ACHN (cell line): ENCODE measurements around the gene WWC1.
A peak's percentile ranks its signal among the peaks of the same experiment; 100 is the strongest.

ENCODE experiments used
- DNase-seq: peaks from one replicate; pipeline ENCODE4 v3.0.0-alpha.2; 2015
- in situ Hi-C: cut with HindIII; loops from 2 replicates; pipeline ENCODE4 v1.10.0; 2017; ENCODE audit warnings: low sequenced_read_pairs, low pct_ligation_motif_present, low pct_unique_long_range_greater_than_20kb

Gene WWC1

DNA sequence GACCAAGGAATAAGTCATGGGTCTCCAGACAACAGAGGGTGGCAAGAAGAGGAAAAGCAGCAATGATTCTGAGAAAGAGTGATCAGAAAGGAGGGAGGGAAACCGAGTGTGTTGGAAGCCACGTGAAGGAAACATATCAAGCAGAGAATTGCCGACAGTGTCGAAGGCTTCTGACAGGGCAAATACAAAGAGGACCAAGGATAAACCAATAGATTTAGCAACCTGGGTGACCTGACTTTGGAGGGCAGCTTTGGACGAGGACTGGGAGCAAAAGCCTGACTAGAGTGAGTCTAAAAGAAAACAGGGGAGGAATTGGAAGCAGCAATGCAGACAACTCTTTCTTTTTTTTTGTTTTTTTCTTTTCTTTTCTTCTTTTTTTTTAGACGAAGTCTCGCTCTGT, 83.8 kb downstream of the WWC1 start:
- in situ Hi-C loops, result no loop called here

GRCh38 chr5:168377525-168377924, 86.1 kb downstream of the WWC1 start:
- no peak for DNase-seq
- in situ Hi-C loops, result no loop called here

More for the DNA sequence above, 83.8 kb downstream of the WWC1 start:
- no peak for DNase-seq

DNA sequence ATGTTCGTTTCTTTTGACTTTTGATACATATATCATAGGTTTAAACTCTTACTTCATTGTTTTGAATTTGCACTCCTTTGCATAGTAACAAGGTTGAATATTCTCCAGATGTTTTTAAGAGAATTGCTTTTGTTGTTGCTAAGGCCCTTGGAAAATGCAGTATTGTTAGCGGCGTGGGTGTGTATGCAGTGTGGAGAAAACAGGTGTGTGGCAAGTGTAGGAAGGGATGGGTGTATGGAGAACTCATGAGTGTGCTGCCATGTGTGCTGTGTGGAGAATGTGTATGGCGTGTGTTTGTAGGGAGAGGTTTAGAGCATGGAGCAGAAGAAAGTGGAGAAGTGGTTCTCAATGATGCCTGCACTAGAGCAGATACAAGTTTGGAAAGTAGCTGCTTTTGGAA, 87.3 kb downstream of the WWC1 start:
- DNase-seq, result no peak
- in situ Hi-C loops, result no loop called here

GRCh38 chr5:168382421-168382820, 91.0 kb downstream of the WWC1 start:
- no peak for DNase-seq
- in situ Hi-C loops, result no loop called here

- no peak for DNase-seq
- in situ Hi-C loops, result no loop called here
Observed at GRCh38 chr5:168390491-168390890, 99.0 kb downstream of the WWC1 start.

DNA sequence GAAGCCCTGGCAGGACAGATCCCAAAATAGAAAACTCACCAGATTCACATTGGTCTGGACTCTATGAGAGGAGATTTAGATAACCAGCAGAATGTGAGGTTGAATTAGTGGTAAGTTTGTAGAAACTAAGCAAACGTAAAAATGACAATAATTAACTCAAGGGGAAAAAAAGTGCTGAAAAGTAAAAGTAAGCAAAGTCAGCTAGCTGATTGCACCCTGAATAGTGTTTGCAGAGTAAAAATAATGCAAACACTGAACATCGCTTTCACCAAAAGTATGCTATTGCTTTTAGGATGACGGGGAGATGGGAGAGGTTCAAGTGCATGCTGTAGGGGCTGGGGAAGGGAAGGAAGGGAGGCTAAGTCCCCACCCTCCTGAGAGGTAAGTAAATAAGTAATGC, 102.3 kb downstream of the WWC1 start:
- DNase-seq, result no peak
- in situ Hi-C loops, result no loop called here

DNA sequence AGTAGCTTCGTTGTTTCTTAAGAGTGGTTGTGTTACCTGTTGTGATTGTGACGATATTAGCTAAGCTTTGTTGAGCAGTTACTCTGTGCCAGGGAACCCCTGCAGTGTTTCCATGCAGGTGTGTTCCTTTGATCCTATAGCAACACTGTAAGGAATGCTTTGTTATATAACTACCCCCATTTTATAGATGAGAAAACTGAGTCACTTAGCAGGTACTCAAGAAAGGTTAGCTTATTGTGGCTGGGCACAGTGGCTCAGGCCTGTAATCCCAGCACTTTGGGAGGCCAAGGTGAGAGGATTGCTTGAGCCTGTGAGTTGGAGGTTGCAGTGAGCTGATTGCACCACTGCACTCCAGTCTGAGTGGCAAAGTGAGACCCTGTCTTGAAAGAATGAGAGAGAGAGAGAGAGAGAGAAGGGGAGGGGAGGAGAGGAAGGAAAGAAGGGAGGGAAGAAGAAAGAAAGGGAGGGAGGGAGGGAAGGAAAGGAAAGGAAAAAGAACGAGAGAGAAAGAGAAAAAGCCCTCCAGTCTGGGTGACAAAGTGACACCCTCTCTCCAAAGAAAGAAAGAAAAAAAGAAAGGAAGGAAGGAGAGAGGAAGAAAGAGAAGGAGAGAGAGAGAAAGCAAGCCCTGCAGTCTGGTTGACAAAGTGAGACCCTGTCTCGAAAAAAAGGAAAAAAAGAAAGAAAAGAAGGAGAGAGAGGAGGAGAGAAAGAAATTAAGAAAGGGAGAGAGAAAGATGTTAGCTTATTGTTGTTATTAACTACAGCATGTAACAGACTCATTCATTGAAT, 109.2 kb downstream of the WWC1 start:
- in situ Hi-C loops, result no loop called here
- DNase-seq, result no peak

DNA sequence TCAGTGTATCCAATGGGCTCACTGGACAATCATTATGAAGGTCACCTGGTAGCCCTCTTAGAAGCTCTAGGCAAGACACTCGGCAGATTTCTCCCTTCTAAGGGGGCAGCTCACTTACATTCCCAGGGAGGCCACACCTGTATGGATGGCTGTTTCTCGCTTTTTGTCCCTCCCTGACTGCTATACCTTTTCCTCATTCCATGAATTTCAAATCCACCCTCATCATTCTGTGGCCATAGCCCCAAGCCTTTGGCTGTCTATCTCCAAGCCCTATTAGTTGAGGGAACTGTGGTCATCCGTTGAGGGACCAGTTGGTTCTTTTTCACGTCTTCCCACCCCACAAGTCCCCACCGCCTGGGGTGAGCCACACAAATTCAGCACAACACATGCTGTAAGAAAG, 109.8 kb downstream of the WWC1 start:
- in situ Hi-C loops, result no loop called here
- no peak for DNase-seq

- no peak for DNase-seq
- in situ Hi-C loops, result no loop called here
Observed at GRCh38 chr5:168401880-168402279, 110.4 kb downstream of the WWC1 start.

- peak; percentile 50 for DNase-seq
- in situ Hi-C loops, result no loop called here
Observed at GRCh38 chr5:168404365-168404764, 112.9 kb downstream of the WWC1 start.

- in situ Hi-C loops, result no loop called here
- no peak for DNase-seq
Observed at GRCh38 chr5:168407211-168407610, 115.8 kb downstream of the WWC1 start.

DNA sequence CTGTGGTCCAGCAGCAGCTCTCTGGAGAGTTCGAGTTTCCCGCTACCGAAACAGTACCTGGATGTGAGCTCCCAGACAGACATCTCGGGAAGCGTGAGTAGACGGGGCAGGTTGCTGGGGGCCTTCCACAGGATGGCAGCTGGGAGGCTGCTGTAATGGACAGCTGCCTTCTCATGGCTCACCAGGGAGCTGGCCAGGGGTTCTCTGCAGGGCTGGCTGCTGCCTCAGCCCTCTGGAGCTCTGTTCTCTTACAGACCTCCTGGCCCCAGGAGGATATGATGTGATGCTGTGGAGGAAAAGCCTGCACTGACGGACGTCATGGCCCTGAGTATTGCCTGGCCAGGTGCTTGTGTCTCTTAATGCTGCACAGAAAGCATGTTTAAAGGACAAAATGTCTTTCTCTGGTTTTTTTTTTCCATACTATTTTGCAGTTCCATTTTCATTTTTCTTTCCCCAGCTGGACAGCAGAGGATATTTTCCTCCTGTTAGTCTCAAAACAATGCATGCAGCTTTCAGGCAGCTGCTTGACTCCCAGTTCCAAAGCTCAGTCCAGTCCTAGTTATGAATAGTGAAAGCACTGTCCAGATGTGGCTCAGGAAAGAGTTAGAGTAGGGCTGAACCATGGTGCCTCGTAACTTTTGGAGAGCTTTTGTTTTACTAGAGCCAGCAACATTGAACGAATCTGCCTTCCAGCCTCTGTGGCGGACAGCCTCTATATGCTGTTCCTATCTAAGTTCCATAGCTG, 117.3 kb downstream of the WWC1 start:
- in situ Hi-C loops, result no loop called here
- DNase-seq, result no peak

DNA sequence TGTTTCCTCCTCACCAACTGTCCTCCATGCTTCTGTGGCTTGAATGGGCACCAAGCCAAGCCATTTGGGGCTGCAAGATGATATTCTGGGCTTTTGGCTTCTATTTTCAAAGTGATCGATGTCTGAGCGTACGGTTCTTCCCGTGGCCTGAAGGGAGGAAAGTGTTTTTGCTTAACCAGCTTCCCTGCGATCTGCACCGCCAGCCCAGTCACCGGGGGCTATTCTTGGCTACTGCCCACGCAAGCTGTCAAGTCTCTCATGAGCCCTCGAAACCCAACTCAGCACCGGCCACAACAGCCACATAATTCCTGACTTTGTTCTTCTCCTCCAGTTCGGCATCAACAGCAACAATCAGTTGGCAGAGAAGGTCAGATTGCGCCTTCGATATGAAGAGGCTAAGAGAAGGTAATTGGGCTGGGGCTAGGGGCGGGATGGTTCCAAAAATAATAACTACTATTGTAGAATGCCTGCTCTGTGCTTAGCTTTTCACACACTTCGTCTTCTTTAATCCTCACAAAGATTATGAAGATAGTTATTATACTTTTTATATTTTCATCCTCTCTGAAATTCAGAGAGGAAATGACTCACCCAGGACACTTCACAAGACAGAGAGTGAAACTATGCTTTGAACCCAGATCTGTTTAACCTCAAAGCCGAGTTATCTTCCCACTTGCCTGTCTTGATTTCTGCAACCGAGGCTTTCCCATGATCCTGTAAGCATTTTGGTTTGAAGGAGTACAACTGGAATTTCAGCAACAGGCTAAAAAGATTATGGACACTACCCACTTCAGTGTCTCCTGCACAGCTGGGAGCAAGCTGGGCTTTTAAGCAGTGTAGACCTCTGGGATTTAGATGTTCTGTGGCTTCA, 118.4 kb downstream of the WWC1 start:
- in situ Hi-C loops, result no loop called here
- peak; percentile 34 for DNase-seq

DNA sequence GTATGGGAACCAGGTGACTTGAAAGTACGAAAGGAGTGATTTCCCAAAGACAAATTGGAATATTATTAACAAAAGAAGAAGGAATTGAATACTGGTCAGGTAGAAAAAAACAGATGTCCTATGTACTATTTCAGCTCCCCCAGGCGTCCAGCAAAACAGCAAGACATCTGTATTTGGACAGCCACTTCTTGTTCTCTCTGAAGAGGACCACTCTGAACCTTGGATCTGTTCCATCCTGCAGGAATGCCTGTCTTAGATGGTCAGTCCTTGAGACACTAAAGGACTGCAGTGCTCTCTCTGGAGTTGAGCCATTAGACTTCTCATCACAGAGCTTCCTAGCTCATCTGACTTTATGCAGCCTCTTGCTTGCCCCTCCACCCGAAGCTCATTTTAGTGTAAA, 120.4 kb downstream of the WWC1 start:
- no peak for DNase-seq
- in situ Hi-C loops, result no loop called here

GRCh38 chr5:168413062-168413461, 121.6 kb downstream of the WWC1 start:
- no peak for DNase-seq

GRCh38 chr5:168413596-168413995, 122.2 kb downstream of the WWC1 start:
- in situ Hi-C loops, result no loop called here
- no peak for DNase-seq

More at GRCh38 chr5:168413062-168413461, 121.6 kb downstream of the WWC1 start:
- in situ Hi-C loops, result no loop called here

DNA sequence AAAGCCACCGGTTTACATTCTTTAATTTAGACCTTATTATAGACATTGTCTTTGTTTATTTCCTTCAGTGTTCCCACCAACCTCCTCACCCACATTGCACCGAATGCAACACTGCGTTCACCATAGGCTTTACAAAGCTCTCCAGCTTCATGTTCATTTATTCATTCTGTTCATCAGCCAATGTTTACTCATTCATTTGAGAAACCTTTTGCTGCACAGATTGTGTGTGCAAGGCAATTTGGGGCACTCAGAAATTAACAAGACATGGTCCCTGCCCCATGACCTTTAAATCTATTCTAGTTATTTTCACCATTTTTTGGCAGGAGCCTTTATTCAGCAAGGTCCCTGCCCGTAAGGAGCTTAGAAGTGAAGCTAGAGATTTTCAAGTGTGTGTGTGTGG, 124.0 kb downstream of the WWC1 start:
- no peak for DNase-seq
- in situ Hi-C loops, result no loop called here

GRCh38 chr5:168415971-168416370, 124.5 kb downstream of the WWC1 start:
- in situ Hi-C loops, result no loop called here

More at GRCh38 chr5:168415971-168416370, 124.5 kb downstream of the WWC1 start:
- DNase-seq, result no peak
